K562 treated with DMSO at 1 percent for 12 hours (cell line): ENCODE data around the gene TCL1A. TPM values are rescaled to one million over a fixed set of nuclear protein-coding genes. Genes with fewer than 3 reads are reported as not detected.

Experiments used
- total RNA-seq: library from RNA; unstranded; fragments of 300-600 nt; gene quantifications from 2 replicates; pipeline ENCODE4 v1.2.3, GENCODE V29; 2022; ENCODE audit not compliant: insufficient read depth

Gene TCL1A, protein sequence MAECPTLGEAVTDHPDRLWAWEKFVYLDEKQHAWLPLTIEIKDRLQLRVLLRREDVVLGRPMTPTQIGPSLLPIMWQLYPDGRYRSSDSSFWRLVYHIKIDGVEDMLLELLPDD
- not detected in 2 replicates for total RNA-seq

DNA sequence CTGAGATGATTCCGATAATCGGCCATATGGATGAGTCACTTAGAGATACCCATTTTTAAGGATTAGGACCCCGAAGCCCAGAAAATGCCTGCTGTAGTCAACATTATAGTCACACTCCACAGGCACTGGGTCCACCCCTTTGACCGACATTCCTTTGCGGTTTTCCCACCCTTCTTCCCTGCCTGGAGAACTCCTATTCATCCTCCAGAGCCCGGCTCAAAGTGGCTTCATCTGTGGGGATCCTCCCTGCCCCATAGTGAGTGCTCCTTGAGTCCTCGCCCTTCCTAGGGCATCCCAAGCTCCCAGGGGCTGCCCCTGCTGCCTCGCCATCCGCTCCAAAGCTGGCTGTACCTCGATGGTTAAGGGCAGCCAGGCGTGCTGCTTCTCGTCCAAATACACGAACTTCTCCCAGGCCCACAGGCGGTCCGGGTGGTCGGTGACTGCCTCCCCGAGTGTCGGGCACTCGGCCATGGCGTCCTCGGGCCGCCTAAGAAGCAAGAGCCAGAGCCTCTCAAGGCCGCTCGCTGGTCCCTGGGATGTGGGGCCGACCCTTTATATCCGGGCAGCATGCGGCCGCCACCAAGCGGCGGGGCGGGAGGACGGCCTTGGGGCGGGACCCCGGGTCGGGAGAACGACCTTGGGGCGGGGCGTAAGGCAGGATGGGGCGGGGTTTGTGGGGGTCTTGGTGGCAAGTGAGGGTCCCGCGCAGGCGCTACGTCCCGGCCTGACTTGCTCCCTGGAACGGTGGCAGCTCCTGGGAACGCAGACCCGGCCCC, at the start of gene TCL1A:
Gene TCL1A, minus strand, starts transcription at position 530 of the 776 bp plus-strand sequence. Its CDS starts 59 bp downstream, at position 471.

DNA sequence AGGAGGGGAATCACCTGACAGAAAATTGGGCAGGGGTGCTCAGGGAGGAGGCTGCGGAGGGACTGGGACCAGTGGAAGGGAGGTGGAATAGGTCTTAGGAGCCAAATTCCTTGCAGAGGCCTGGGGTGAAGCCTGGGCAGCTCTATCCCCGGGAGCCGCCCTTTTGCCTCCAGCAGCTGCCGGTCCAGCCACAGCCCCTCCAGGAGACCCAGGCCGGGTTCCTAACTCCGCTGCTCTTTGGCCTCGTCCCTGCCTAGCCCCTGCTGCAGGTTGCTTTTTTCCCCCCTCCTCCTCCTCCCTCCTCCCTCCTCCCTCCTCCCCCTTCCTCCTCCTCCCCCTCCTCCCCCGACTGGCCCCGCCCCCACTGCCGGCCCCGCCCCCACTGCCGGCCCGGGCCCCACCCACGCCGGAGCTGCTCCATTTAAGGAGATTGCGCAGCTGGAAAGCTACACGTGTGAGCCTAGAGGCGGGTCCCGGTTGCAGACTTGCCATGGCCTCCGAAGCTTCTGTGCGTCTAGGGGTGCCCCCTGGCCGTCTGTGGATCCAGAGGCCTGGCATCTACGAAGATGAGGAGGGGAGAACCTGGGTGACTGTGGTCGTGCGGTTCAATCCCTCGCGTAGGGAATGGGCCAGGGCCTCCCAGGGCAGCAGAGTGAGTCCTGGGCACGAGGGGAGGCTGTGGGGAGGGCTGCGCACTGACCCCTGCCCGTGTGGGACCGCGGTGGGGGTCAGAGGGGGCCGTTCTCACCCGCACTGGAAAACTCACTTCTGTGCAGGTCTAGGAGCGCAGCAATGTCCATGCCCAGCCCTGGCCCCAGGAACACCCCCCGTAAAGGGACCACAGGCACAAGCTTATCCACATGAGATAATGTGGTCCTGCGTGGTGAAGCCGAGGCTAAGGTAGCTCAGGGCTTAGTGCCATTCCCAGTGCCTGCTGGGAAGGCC, 27.7 kb downstream of the TCL1A start, which contains the start of gene TCL1B:
Gene TCL1B, plus strand, starts transcription at position 449 of the 945 bp plus-strand sequence. Its CDS starts 42 bp downstream, at position 491.

Other genes with a start within 250 kb of the TCL1A start
- gene SYNE3, start 197.5 kb downstream of the TCL1A start, total RNA-seq, result 0.80 and 3.1 TPM in 2 replicates
- gene GLRX5, start 179.1 kb downstream of the TCL1A start, total RNA-seq, result 52.8 and 57.7 TPM in 2 replicates
- gene TCL1B, start 27.7 kb downstream of the TCL1A start, total RNA-seq, result 0.58 TPM in 1 of 2 replicates, not detected in the other
- not detected in 2 replicates for gene TUNAR, start 162.7 kb upstream of the TCL1A start, total RNA-seq